ENCODE results near the gene MAN2A2.

MAN2A2 gene

GRCh38 chr15:90866161-90866715, 36.9 kb upstream of the MAN2A2 start:
- no peak for TF ChIP-seq EZH2 (IDR thresholded peaks at IDR 0.05; ENCODE audit: borderline replicate concordance, low read length)
- no peak for TF ChIP-seq CTCF (IDR thresholded peaks at IDR 0.05; ENCODE audit: low read length)
- 0 out of 2 replicates have a peak, but pooled peaks cover 9% of the 10 kb centered on the region for H3K27me3 ChIP-seq (ENCODE audit: insufficient read depth, low read length)
- no peak overlapping the region for H2AFZ ChIP-seq (ENCODE audit: low read length)
- H3F3A ChIP-seq (ENCODE audit: insufficient read depth, low read length) = no peaks in the 10 kb centered on the region
- no peak overlapping the region for H3K9ac ChIP-seq (ENCODE audit: low read length)
- peaks cover 9% of the 10 kb centered on the region for H3K4me1 ChIP-seq (ENCODE audit: insufficient read depth, low read length, severe bottlenecking)
- no peak overlapping the region for H3K27ac ChIP-seq (ENCODE audit: low read depth, low read length, poor library complexity, severe bottlenecking)
- no peaks in the 10 kb centered on the region for H4K20me1 ChIP-seq (ENCODE audit: insufficient read depth, low read length)
- no peak overlapping the region for H3K4me3 ChIP-seq (ENCODE audit: low read depth, low read length, poor library complexity, severe bottlenecking)
- H3K9me2 ChIP-seq (ENCODE audit: low read depth, low read length) = no peaks in the 10 kb centered on the region
- no peaks in the 10 kb centered on the region for H3K9me3 ChIP-seq (ENCODE audit: low read length)
- H3K36me3 ChIP-seq (ENCODE audit: insufficient read depth, low read length) = no peaks in the 10 kb centered on the region
- H3K79me2 ChIP-seq (ENCODE audit: insufficient read depth, low read length) = no peaks in the 10 kb centered on the region
- no peak overlapping the region for H3K4me2 ChIP-seq (ENCODE audit: low read length)

GRCh38 chr15:90866800-90867199, 36.3 kb upstream of the MAN2A2 start:
- no peaks in the 10 kb centered on the region for H3K9me3 ChIP-seq (ENCODE audit: low read length)
- H3K4me2 ChIP-seq (ENCODE audit: low read length) = no peak overlapping the region
- no peaks in the 10 kb centered on the region for H3K36me3 ChIP-seq (ENCODE audit: insufficient read depth, low read length)
- peaks cover 10% of the 10 kb centered on the region for H3K4me1 ChIP-seq (ENCODE audit: insufficient read depth, low read length, severe bottlenecking)
- TF ChIP-seq EZH2 (IDR thresholded peaks at IDR 0.05; ENCODE audit: borderline replicate concordance, low read length) (no peak), CTCF (IDR thresholded peaks at IDR 0.05; ENCODE audit: low read length) (no peak)
- H2AFZ ChIP-seq (ENCODE audit: low read length) = no peak overlapping the region
- no peak overlapping the region for H3K4me3 ChIP-seq (ENCODE audit: low read depth, low read length, poor library complexity, severe bottlenecking)
- no peaks in the 10 kb centered on the region for H3K79me2 ChIP-seq (ENCODE audit: insufficient read depth, low read length)
- H3K27me3 ChIP-seq (ENCODE audit: insufficient read depth, low read length) = 0 out of 2 replicates have a peak, but pooled peaks cover 9% of the 10 kb centered on the region
- H3K27ac ChIP-seq (ENCODE audit: low read depth, low read length, poor library complexity, severe bottlenecking) = no peak overlapping the region
- no peaks in the 10 kb centered on the region for H3K9me2 ChIP-seq (ENCODE audit: low read depth, low read length)
- H3F3A ChIP-seq (ENCODE audit: insufficient read depth, low read length) = no peaks in the 10 kb centered on the region
- no peak overlapping the region for H3K9ac ChIP-seq (ENCODE audit: low read length)
- no peaks in the 10 kb centered on the region for H4K20me1 ChIP-seq (ENCODE audit: insufficient read depth, low read length)

- TF ChIP-seq CTCF (IDR thresholded peaks at IDR 0.05; ENCODE audit: low read length) (no peak), EZH2 (IDR thresholded peaks at IDR 0.05; ENCODE audit: borderline replicate concordance, low read length) (no peak)
- Histone ChIP-seq H3K79me2 (ENCODE audit: insufficient read depth, low read length) (no peaks in the 10 kb centered on the region), H3F3A (ENCODE audit: insufficient read depth, low read length) (no peaks in the 10 kb centered on the region), H3K27me3 (ENCODE audit: insufficient read depth, low read length) (0 out of 2 replicates have a peak, but pooled peaks cover 9% of the 10 kb centered on the region), H3K4me1 (ENCODE audit: insufficient read depth, low read length, severe bottlenecking) (peaks cover 21% of the 10 kb centered on the region), H3K9ac (ENCODE audit: low read length) (no peak within 1 kb of the TSS), H4K20me1 (ENCODE audit: insufficient read depth, low read length) (no peaks in the 10 kb centered on the region), H2AFZ (ENCODE audit: low read length) (no peak within 1 kb of the TSS), H3K9me2 (ENCODE audit: low read depth, low read length) (no peaks in the 10 kb centered on the region), H3K9me3 (ENCODE audit: low read length) (no peaks in the 10 kb centered on the region), H3K4me3 (ENCODE audit: low read depth, low read length, poor library complexity, severe bottlenecking) (no peak within 1 kb of the TSS), H3K4me2 (ENCODE audit: low read length) (no peak within 1 kb of the TSS), H3K27ac (ENCODE audit: low read depth, low read length, poor library complexity, severe bottlenecking) (no peak within 1 kb of the TSS), H3K36me3 (ENCODE audit: insufficient read depth, low read length) (no peaks in the 10 kb centered on the region)
These were observed 34.8 kb upstream of the MAN2A2 start, which contains the start of gene FURIN for GRCh38 chr15:90868261-90868689. Gene FURIN (plus strand): TSS chr15:90868588. CDS start chr15:90875741, 7,153 bp downstream.

Measured in OCI-LY1 (cell line).